ENCODE data around the gene RNF13.

Gene RNF13

GRCh38 chr3:149831321-149831720, 18.3 kb downstream of the RNF13 start:
- TF ChIP-seq POLR2AphosphoS5 (IDR thresholded peaks at IDR 0.05; ENCODE audit: low read depth, low read length) = no peak
- TF ChIP-seq TAF1 (IDR thresholded peaks at IDR 0.05; ENCODE audit: borderline replicate concordance, insufficient read depth, low read length) = no peak
- no peak for TF ChIP-seq SIN3A (IDR thresholded peaks at IDR 0.05; ENCODE audit: borderline replicate concordance, insufficient read depth, low read length)
- TF ChIP-seq FOXP2 (optimal IDR thresholded peaks at IDR 0.05; ENCODE audit: borderline replicate concordance, extremely low read depth, extremely low read length, insufficient read depth) = no peak
- TF ChIP-seq, protein P1, sequence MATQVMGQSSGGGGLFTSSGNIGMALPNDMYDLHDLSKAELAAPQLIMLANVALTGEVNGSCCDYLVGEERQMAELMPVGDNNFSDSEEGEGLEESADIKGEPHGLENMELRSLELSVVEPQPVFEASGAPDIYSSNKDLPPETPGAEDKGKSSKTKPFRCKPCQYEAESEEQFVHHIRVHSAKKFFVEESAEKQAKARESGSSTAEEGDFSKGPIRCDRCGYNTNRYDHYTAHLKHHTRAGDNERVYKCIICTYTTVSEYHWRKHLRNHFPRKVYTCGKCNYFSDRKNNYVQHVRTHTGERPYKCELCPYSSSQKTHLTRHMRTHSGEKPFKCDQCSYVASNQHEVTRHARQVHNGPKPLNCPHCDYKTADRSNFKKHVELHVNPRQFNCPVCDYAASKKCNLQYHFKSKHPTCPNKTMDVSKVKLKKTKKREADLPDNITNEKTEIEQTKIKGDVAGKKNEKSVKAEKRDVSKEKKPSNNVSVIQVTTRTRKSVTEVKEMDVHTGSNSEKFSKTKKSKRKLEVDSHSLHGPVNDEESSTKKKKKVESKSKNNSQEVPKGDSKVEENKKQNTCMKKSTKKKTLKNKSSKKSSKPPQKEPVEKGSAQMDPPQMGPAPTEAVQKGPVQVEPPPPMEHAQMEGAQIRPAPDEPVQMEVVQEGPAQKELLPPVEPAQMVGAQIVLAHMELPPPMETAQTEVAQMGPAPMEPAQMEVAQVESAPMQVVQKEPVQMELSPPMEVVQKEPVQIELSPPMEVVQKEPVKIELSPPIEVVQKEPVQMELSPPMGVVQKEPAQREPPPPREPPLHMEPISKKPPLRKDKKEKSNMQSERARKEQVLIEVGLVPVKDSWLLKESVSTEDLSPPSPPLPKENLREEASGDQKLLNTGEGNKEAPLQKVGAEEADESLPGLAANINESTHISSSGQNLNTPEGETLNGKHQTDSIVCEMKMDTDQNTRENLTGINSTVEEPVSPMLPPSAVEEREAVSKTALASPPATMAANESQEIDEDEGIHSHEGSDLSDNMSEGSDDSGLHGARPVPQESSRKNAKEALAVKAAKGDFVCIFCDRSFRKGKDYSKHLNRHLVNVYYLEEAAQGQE (IDR thresholded peaks at IDR 0.05; ENCODE audit: insufficient read depth in 1 of 2, low read depth in 2 of 2, low read length in 2 of 2) = no peak

- no peak for TF ChIP-seq TAF1 (IDR thresholded peaks at IDR 0.05; ENCODE audit: borderline replicate concordance, insufficient read depth, low read length)
- no peak for TF ChIP-seq FOXP2 (optimal IDR thresholded peaks at IDR 0.05; ENCODE audit: borderline replicate concordance, extremely low read depth, extremely low read length, insufficient read depth)
- no peak for TF ChIP-seq SIN3A (IDR thresholded peaks at IDR 0.05; ENCODE audit: borderline replicate concordance, insufficient read depth, low read length)
- TF ChIP-seq, protein P1 (IDR thresholded peaks at IDR 0.05; ENCODE audit: insufficient read depth in 1 of 2, low read depth in 2 of 2, low read length in 2 of 2) = no peak
- TF ChIP-seq POLR2AphosphoS5 (IDR thresholded peaks at IDR 0.05; ENCODE audit: low read depth, low read length) = no peak
Observed at GRCh38 chr3:149832086-149832485, 19.1 kb downstream of the RNF13 start.

DNA sequence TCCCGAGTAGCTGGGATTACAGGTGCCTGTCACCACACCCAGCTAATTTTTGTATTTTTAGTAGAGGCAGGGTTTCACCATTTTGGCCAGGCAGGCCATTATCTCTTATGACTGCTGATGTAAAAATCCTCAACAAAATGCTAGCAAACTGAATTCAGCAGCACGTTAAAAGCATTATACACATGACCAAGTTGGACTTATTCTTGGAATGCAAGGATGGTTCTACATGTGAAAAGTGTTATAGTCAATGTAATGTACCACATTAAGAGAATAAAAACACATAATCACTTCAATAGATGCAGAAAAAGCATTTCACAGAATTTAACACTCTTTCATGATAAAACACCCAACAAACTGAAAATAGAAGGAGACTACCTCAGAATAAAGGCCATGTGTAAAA, 20.2 kb downstream of the RNF13 start:
- TF ChIP-seq FOXP2 (optimal IDR thresholded peaks at IDR 0.05; ENCODE audit: borderline replicate concordance, extremely low read depth, extremely low read length, insufficient read depth) (no peak), TAF1 (IDR thresholded peaks at IDR 0.05; ENCODE audit: borderline replicate concordance, insufficient read depth, low read length) (no peak), POLR2AphosphoS5 (IDR thresholded peaks at IDR 0.05; ENCODE audit: low read depth, low read length) (no peak), SIN3A (IDR thresholded peaks at IDR 0.05; ENCODE audit: borderline replicate concordance, insufficient read depth, low read length) (no peak)
- TF ChIP-seq, protein P1 (IDR thresholded peaks at IDR 0.05; ENCODE audit: insufficient read depth in 1 of 2, low read depth in 2 of 2, low read length in 2 of 2) = no peak

GRCh38 chr3:149839896-149840295, 26.9 kb downstream of the RNF13 start:
- TF ChIP-seq TAF1 (IDR thresholded peaks at IDR 0.05; ENCODE audit: borderline replicate concordance, insufficient read depth, low read length) = no peak
- TF ChIP-seq FOXP2 (optimal IDR thresholded peaks at IDR 0.05; ENCODE audit: borderline replicate concordance, extremely low read depth, extremely low read length, insufficient read depth) = no peak
- TF ChIP-seq, protein P1 (IDR thresholded peaks at IDR 0.05; ENCODE audit: insufficient read depth in 1 of 2, low read depth in 2 of 2, low read length in 2 of 2) = no peak
- TF ChIP-seq SIN3A (IDR thresholded peaks at IDR 0.05; ENCODE audit: borderline replicate concordance, insufficient read depth, low read length) = no peak
- TF ChIP-seq POLR2AphosphoS5 (IDR thresholded peaks at IDR 0.05; ENCODE audit: low read depth, low read length) = no peak

GRCh38 chr3:149843502-149843901, 30.5 kb downstream of the RNF13 start:
- TF ChIP-seq POLR2AphosphoS5 (IDR thresholded peaks at IDR 0.05; ENCODE audit: low read depth, low read length) = no peak
- no peak for TF ChIP-seq FOXP2 (optimal IDR thresholded peaks at IDR 0.05; ENCODE audit: borderline replicate concordance, extremely low read depth, extremely low read length, insufficient read depth)
- TF ChIP-seq SIN3A (IDR thresholded peaks at IDR 0.05; ENCODE audit: borderline replicate concordance, insufficient read depth, low read length) = no peak
- no peak for TF ChIP-seq TAF1 (IDR thresholded peaks at IDR 0.05; ENCODE audit: borderline replicate concordance, insufficient read depth, low read length)
- TF ChIP-seq, protein P1 (IDR thresholded peaks at IDR 0.05; ENCODE audit: insufficient read depth in 1 of 2, low read depth in 2 of 2, low read length in 2 of 2) = no peak
